SK-N-MC (cell line): ENCODE data around the gene CDC73.

Experiments
- EZH2 ChIP-seq: fragments of 200-600 bp; sonication (generic); IDR thresholded peaks from one replicate; pipeline ENCODE4 v1.6.1; 2017; ENCODE audit warnings: antibody characterized with exemption
- FOXP2 ChIP-seq: optimal IDR thresholded peaks from 2 replicates; pipeline ENCODE3; 2011; ENCODE audit warnings: mild to moderate bottlenecking, moderate library complexity; ENCODE audit not compliant: insufficient read depth; ENCODE audit errors: extremely low read length, control extremely low read depth
- POLR2AphosphoS5 ChIP-seq: IDR thresholded peaks from 2 replicates; pipeline ENCODE4 v1.6.1; 2012; ENCODE audit warnings: mild to moderate bottlenecking, low read depth, low read length, borderline replicate concordance

DNA sequence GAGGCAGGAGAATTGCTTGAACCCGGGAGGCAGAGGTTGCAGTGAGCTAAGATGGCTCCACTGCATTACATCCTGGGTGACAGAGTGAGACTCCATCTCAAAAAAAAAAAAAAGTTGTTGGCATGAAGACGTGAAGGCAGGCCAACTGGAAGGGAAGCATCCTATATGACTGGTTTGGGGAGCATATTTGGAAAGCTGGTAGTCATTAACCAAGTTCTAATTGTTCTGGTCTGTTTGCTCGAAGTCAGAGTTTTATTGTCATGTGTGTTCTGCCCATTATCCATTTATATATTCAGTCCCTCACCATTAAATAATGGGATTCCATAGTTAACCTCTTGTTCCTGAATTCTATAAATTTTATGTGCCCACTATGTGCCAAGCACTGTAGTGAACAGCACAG lies 13.4 kb upstream of the CDC73 start:
- no peak for TF ChIP-seq EZH2
- TF ChIP-seq POLR2AphosphoS5, result no peak
- TF ChIP-seq FOXP2, result no peak
